ENCODE measurements around the gene MAPRE2.

- TF ChIP-seq CTCF (IDR thresholded peaks at IDR 0.05; ENCODE audit: poor library complexity, severe bottlenecking) (no peak), SMC3 (conservative IDR thresholded peaks at IDR 0.05; ENCODE audit: poor library complexity) (no peak), MXI1 (conservative IDR thresholded peaks at IDR 0.05; ENCODE audit: poor library complexity, severe bottlenecking) (no peak)
These were observed 41.4 kb upstream of the MAPRE2 start for GRCh38 chr18:34999756-35000289.
